ENCODE results near the gene RALGAPA2.

GRCh38 chr20:20525214-20525613, 187.2 kb downstream of the RALGAPA2 start:
- TF ChIP-seq CTCF (IDR thresholded peaks at IDR 0.05): no peak
- TF ChIP-seq POLR2AphosphoS5 (IDR thresholded peaks at IDR 0.05): peak; percentile 66
- TF ChIP-seq POLR2A (IDR thresholded peaks at IDR 0.05): no peak
